CD4-positive, alpha-beta T cell treated with Interleukin-6 at 100 ng/mL for 8 hours (primary cell): Measurements from ENCODE around the gene EPDR1.
"Not testable (repeated sequence)": the region's sequence is repeated elsewhere in the genome, so short reads cannot be mapped to it uniquely, and the experiment has no call there.

Source experiments
- DNase-seq: peaks from one replicate; pipeline ENCODE4 v3.0.0-alpha.2; 2020; ENCODE audit warnings: mixed read lengths, low spot score

The EPDR1 gene

GRCh38 chr7:37928878-37929277 lies 8.4 kb downstream of the EPDR1 start:
- DNase-seq = no peak

GRCh38 chr7:37930226-37930948 lies 9.9 kb downstream of the EPDR1 start:
- no peak for DNase-seq

- no peak for DNase-seq
These were observed 12.1 kb downstream of the EPDR1 start for GRCh38 chr7:37932543-37932942.

GRCh38 chr7:37933018-37933566 lies 12.7 kb downstream of the EPDR1 start:
- no peak for DNase-seq

GRCh38 chr7:37942934-37943610 lies 22.6 kb downstream of the EPDR1 start:
- no peak for DNase-seq

- no peak for DNase-seq
These were observed 23.7 kb downstream of the EPDR1 start for GRCh38 chr7:37943905-37944736.

GRCh38 chr7:37944737-37945054 lies 24.3 kb downstream of the EPDR1 start:
- DNase-seq = no peak

GRCh38 chr7:37945336-37945735 lies 24.9 kb downstream of the EPDR1 start:
- no peak for DNase-seq

GRCh38 chr7:37947138-37947940 lies 26.9 kb downstream of the EPDR1 start:
- DNase-seq = no peak

- no peak for DNase-seq
These were observed 27.4 kb downstream of the EPDR1 start for GRCh38 chr7:37947941-37948210.

- DNase-seq = no peak
These were observed 31.8 kb downstream of the EPDR1 start for GRCh38 chr7:37952240-37952639.

GRCh38 chr7:37954217-37954616 lies 33.8 kb downstream of the EPDR1 start:
- not testable (repeated sequence) for DNase-seq

GRCh38 chr7:37956791-37957190 lies 36.4 kb downstream of the EPDR1 start:
- no peak for DNase-seq

- DNase-seq = no peak
These were observed 37.0 kb downstream of the EPDR1 start for GRCh38 chr7:37957221-37957970.

- DNase-seq = no peak
These were observed 40.0 kb downstream of the EPDR1 start for GRCh38 chr7:37960483-37960882.

- no peak for DNase-seq
These were observed 40.8 kb downstream of the EPDR1 start for GRCh38 chr7:37961251-37961650.

- DNase-seq = no peak
These were observed 43.8 kb downstream of the EPDR1 start for GRCh38 chr7:37964196-37964595.

GRCh38 chr7:37970211-37970610 lies 49.8 kb downstream of the EPDR1 start:
- DNase-seq = no peak

- DNase-seq = no peak
These were observed 51.1 kb downstream of the EPDR1 start for GRCh38 chr7:37971491-37971890.

GRCh38 chr7:37973915-37974314 lies 53.5 kb downstream of the EPDR1 start:
- no peak for DNase-seq

- no peak for DNase-seq
These were observed 54.3 kb downstream of the EPDR1 start for GRCh38 chr7:37974711-37975110.
